IMR-90 (cell line): Measurements from ENCODE around the gene CCDC60. TPM values are rescaled to one million over a fixed set of nuclear protein-coding genes. Genes with fewer than 3 reads are reported as not detected.

Source experiments
- ATAC-seq: fragments of 200-7000 bp; cut with Tn5 transposase; 2 replicates; pipeline ENCODE4 v1.9.1; 2020; ENCODE audit warnings: low read depth, mild to moderate bottlenecking, moderate library complexity
- BruUV-seq: library from RNA; stranded (reverse); fragments of 400-500 nt; replicated peaks from 2 replicates; lab custom pipeline; 2021; lab: Mats Ljungman, UMichigan
- CTCF ChIA-PET: fragments of 300-600 bp; formaldehyde crosslinking; extraction: SDS; loops from one replicate; lab custom pipeline; 2021; ENCODE audit warnings: antibody characterized with exemption; lab: Yijun Ruan, JAX
- POLR2A ChIA-PET: fragments of 300-600 bp; sonication (Branson Sonifier 250); formaldehyde crosslinking; loops from one replicate; lab custom pipeline; 2022; ENCODE audit warnings: antibody characterized with exemption; ENCODE audit not compliant: unreplicated experiment; lab: Charles Lee
- DNase-seq: peaks from one replicate; pipeline ENCODE4 v3.0.0; 2013
- H2AFZ ChIP-seq: replicated peaks from 2 replicates; pipeline ENCODE3; 2013; ENCODE audit warnings: low read length, mild to moderate bottlenecking; ENCODE audit not compliant: poor library complexity
- H2AK5ac ChIP-seq: 2 replicates; pipeline ENCODE4 v1.6.1; 2013; ENCODE audit warnings: low read depth, low read length, inconsistent platforms
- H2AK9ac ChIP-seq: replicated peaks from 2 replicates; pipeline ENCODE3; 2013; ENCODE audit warnings: mild to moderate bottlenecking, low read depth, low read length, moderate library complexity; ENCODE audit not compliant: poor library complexity
- H2BK120ac ChIP-seq: 2 replicates; pipeline ENCODE4 v1.6.1; 2013; ENCODE audit warnings: low read depth, low read length, inconsistent platforms
- H2BK15ac ChIP-seq: 3 replicates; pipeline ENCODE4 v1.6.1; 2013; ENCODE audit warnings: low read depth, low read length, inconsistent platforms
- H2BK20ac ChIP-seq: 2 replicates; pipeline ENCODE4 v1.6.1; 2013; ENCODE audit warnings: low read depth, mild to moderate bottlenecking, inconsistent platforms, low read length, moderate library complexity
- H2BK5ac ChIP-seq: 2 replicates; pipeline ENCODE4 v1.6.1; 2013; ENCODE audit warnings: mild to moderate bottlenecking, low read depth, low read length, inconsistent platforms; ENCODE audit not compliant: poor library complexity, severe bottlenecking
- H3K14ac ChIP-seq: replicated peaks from 2 replicates; pipeline ENCODE4 v1.6.1; 2013; ENCODE audit warnings: low read depth, low read length, inconsistent platforms
- H3K18ac ChIP-seq: 2 replicates; pipeline ENCODE4 v1.6.1; 2013; ENCODE audit warnings: low read depth, low read length, control low read depth
- H3K23ac ChIP-seq: 2 replicates; pipeline ENCODE4 v1.6.1; 2013; ENCODE audit warnings: low read depth, low read length, inconsistent platforms
- H3K27ac ChIP-seq: 2 replicates; pipeline ENCODE4 v1.5.1; 2013; ENCODE audit warnings: mild to moderate bottlenecking, control low read depth, low read length; ENCODE audit not compliant: insufficient read depth
- H3K27me3 ChIP-seq: 2 replicates; pipeline ENCODE4 v1.6.1; 2013; ENCODE audit warnings: low read length; ENCODE audit not compliant: control insufficient read depth, insufficient read depth
- H3K36me3 ChIP-seq: 2 replicates; pipeline ENCODE4 v1.6.1; 2013; ENCODE audit warnings: low read length, mixed read lengths; ENCODE audit not compliant: control insufficient read depth, insufficient read depth
- H3K4ac ChIP-seq: 2 replicates; pipeline ENCODE4 v1.6.1; 2013; ENCODE audit warnings: low read depth, low read length, inconsistent platforms
- H3K4me1 ChIP-seq: 2 replicates; pipeline ENCODE4 v1.6.1; 2013; ENCODE audit warnings: low read length, mixed read lengths; ENCODE audit not compliant: control insufficient read depth, insufficient read depth
- H3K4me2 ChIP-seq: 2 replicates; pipeline ENCODE4 v1.6.1; 2013; ENCODE audit warnings: low read depth, mild to moderate bottlenecking, control low read depth, low read length, moderate library complexity
- H3K4me3 ChIP-seq: 2 replicates; pipeline ENCODE4 v1.5.1; 2013; ENCODE audit warnings: low read depth, mild to moderate bottlenecking, control low read depth, low read length, moderate library complexity; ENCODE audit not compliant: insufficient read depth
- H3K56ac ChIP-seq: 2 replicates; pipeline ENCODE4 v1.6.1; 2013; ENCODE audit warnings: low read length, inconsistent platforms; ENCODE audit not compliant: insufficient read depth; ENCODE audit errors: extremely low read depth
- H3K79me1 ChIP-seq, 2 experiments: 2 replicates each; pipeline ENCODE4 v1.6.1; 2013; ENCODE audit warnings: low read length in 2 of 2, inconsistent platforms in 1 of 2, low read depth in 1 of 2
- H3K9ac ChIP-seq: 2 replicates; pipeline ENCODE4 v1.6.1; 2013; ENCODE audit warnings: low read depth, low read length, control low read depth
- H3K9me1 ChIP-seq: 2 replicates; pipeline ENCODE4 v1.6.1; 2013; ENCODE audit warnings: low read length, inconsistent platforms; ENCODE audit not compliant: insufficient read depth
- H3K9me3 ChIP-seq: 2 replicates; pipeline ENCODE4 v1.6.1; 2013; ENCODE audit warnings: low read length; ENCODE audit not compliant: control insufficient read depth, insufficient read depth
- H4K20me1 ChIP-seq: 2 replicates; pipeline ENCODE4 v1.6.1; 2013; ENCODE audit warnings: low read length, inconsistent platforms; ENCODE audit not compliant: insufficient read depth
- H4K5ac ChIP-seq: 2 replicates; pipeline ENCODE4 v1.6.1; 2013; ENCODE audit warnings: mild to moderate bottlenecking, low read depth, low read length, control low read depth
- H4K8ac ChIP-seq, 2 experiments: 2 replicates each; pipeline ENCODE4 v1.6.1; 2013; ENCODE audit warnings: low read depth in 2 of 2, low read length in 2 of 2, control low read depth in 1 of 2, inconsistent platforms in 1 of 2
- H4K91ac ChIP-seq: 2 replicates; pipeline ENCODE4 v1.6.1; 2013; ENCODE audit warnings: low read depth, low read length, inconsistent platforms; ENCODE audit not compliant: insufficient read depth
- WGBS, 2 experiments: methylation state at CpG; one replicate each; pipeline versions ENCODE4 v1.1.5 to v1.1.7; 2013; ENCODE audit warnings: missing lambda C conversion rate in 2 of 2; ENCODE audit not compliant: insufficient read length in 1 of 2; ENCODE audit errors: extremely low coverage in 2 of 2; 5-methylcytosine and 5-hydroxymethylcytosine counted together
- dilution Hi-C: fragments of 300-500 bp; cut with HindIII; formaldehyde crosslinking; loops from one replicate; pipeline ENCODE4 v1.14.3; 2018; ENCODE audit warnings: low sequenced_read_pairs; ENCODE audit not compliant: unreplicated experiment
- in situ Hi-C: fragments of 300-500 bp; cut with MboI; formaldehyde crosslinking; loops from 3 replicates; pipeline ENCODE4 v1.14.3; 2019; ENCODE audit warnings: low sequenced_read_pairs, inconsistent platforms, mixed read lengths
- intact Hi-C: fragments of 100-400 bp; cut with micrococcal nuclease; formaldehyde crosslinking; loops from 2 replicates; pipeline ENCODE4 v1.10.0; 2022
- polyA plus RNA-seq, 3 experiments: library from polyadenylated mRNA; depleted of rRNA; stranded (reverse); fragments of >200 nt; gene quantifications; 2 replicates each; pipeline ENCODE4 v1.2.3, GENCODE V29; 2012; ENCODE audit warnings: low replicate concordance in 1 of 3
- total RNA-seq: library from RNA; depleted of rRNA; stranded (reverse); fragments of >200 nt; gene quantifications from 2 replicates; pipeline ENCODE4 v1.2.3, GENCODE V29; 2012
- TF ChIP-seq, protein P1 (sequence below): conservative IDR thresholded peaks from 2 replicates; pipeline ENCODE4 v1.5.1; 2012; ENCODE audit warnings: mild to moderate bottlenecking, low read depth, low read length, improper control_type of control experiment
- TF ChIP-seq, protein P2 (sequence below): fragments of 150-350 bp; IDR thresholded peaks from 2 replicates; pipeline ENCODE4 v1.6.1; 2016; ENCODE audit warnings: low read depth, mild to moderate bottlenecking, low read length, moderate library complexity, borderline replicate concordance

CCDC60 gene
- total and polyA plus RNA-seq, 2 of the 4 experiments (the other 2 are of a cell fraction): not detected

GRCh38 chr12:119444462-119445044, 110.0 kb downstream of the CCDC60 start:
- peaks cover 8% of the 10 kb centered on the region for H3K9me3 ChIP-seq
- no peaks in the 10 kb centered on the region for H3K4me1 ChIP-seq
- in situ Hi-C loops (no loop called here), intact Hi-C loops (no loop called here), dilution Hi-C loops (no loop called here)
- no peak overlapping the region for H3K4me2 ChIP-seq
- WGBS, 2 experiments: 21% methylated on average over 5 of the region's 10 CpGs; no CpG with 5 or more reads in 1 of the 2 experiments
- no peak overlapping the region for H4K8ac ChIP-seq
- H2BK5ac ChIP-seq: no peak overlapping the region
- ChIA-PET POLR2A (no interaction called here), CTCF (no interaction called here)
- H2AK5ac ChIP-seq: no peak overlapping the region
- H4K5ac ChIP-seq: no peak overlapping the region
- no peak for ATAC-seq
- BruUV-seq: no TSS peak
- no peak overlapping the region for H4K91ac ChIP-seq
- H3K27ac ChIP-seq: no peak overlapping the region
- no peak overlapping the region for H2BK20ac ChIP-seq
- no peaks in the 10 kb centered on the region for H3K79me1 ChIP-seq
- no peak overlapping the region for H3K23ac ChIP-seq
- H3K4me3 ChIP-seq: no peak overlapping the region
- H2AFZ ChIP-seq: no peak overlapping the region
- no peaks in the 10 kb centered on the region for H3K36me3 ChIP-seq
- no peaks in the 10 kb centered on the region for H3K27me3 ChIP-seq
- no peak overlapping the region for H3K9ac ChIP-seq
- H3K56ac ChIP-seq: no peak overlapping the region
- H3K18ac ChIP-seq: no peak overlapping the region
- no peak overlapping the region for H3K14ac ChIP-seq
- DNase-seq: no peak
- H2BK120ac ChIP-seq: no peak overlapping the region
- TF ChIP-seq, protein P1, sequence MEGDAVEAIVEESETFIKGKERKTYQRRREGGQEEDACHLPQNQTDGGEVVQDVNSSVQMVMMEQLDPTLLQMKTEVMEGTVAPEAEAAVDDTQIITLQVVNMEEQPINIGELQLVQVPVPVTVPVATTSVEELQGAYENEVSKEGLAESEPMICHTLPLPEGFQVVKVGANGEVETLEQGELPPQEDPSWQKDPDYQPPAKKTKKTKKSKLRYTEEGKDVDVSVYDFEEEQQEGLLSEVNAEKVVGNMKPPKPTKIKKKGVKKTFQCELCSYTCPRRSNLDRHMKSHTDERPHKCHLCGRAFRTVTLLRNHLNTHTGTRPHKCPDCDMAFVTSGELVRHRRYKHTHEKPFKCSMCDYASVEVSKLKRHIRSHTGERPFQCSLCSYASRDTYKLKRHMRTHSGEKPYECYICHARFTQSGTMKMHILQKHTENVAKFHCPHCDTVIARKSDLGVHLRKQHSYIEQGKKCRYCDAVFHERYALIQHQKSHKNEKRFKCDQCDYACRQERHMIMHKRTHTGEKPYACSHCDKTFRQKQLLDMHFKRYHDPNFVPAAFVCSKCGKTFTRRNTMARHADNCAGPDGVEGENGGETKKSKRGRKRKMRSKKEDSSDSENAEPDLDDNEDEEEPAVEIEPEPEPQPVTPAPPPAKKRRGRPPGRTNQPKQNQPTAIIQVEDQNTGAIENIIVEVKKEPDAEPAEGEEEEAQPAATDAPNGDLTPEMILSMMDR: peak; percentile 31; the same call in 1 of the 2 replicates
- TF ChIP-seq, protein P2, sequence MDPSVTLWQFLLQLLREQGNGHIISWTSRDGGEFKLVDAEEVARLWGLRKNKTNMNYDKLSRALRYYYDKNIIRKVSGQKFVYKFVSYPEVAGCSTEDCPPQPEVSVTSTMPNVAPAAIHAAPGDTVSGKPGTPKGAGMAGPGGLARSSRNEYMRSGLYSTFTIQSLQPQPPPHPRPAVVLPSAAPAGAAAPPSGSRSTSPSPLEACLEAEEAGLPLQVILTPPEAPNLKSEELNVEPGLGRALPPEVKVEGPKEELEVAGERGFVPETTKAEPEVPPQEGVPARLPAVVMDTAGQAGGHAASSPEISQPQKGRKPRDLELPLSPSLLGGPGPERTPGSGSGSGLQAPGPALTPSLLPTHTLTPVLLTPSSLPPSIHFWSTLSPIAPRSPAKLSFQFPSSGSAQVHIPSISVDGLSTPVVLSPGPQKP: no peak
- H4K20me1 ChIP-seq: no peaks in the 10 kb centered on the region
- H2AK9ac ChIP-seq: no peak overlapping the region
- no peak overlapping the region for H3K4ac ChIP-seq
- no peaks in the 10 kb centered on the region for H3K9me1 ChIP-seq
- H2BK15ac ChIP-seq: no peak overlapping the region
